GM13976 (cell line): ENCODE measurements around the gene LZTS2.

ENCODE experiments used
- DNase-seq: peaks from one replicate; pipeline ENCODE4 v3.0.0; 2012; ENCODE audit warnings: low spot score
- CTCF ChIP-seq: IDR thresholded peaks from 2 replicates; pipeline ENCODE4 v1.5.1; 2012; ENCODE audit warnings: borderline replicate concordance, mild to moderate bottlenecking; ENCODE audit not compliant: insufficient read depth; ENCODE audit errors: extremely low read depth, missing control alignments, control extremely low read depth
- in situ Hi-C: fragments of 300-500 bp; cut with MboI; formaldehyde crosslinking; loops from one replicate; pipeline ENCODE4 v1.12.0; 2022; ENCODE audit warnings: low sequenced_read_pairs, mixed read lengths, inconsistent platforms; ENCODE audit not compliant: unreplicated experiment

LZTS2 gene

GRCh38 chr10:101036726-101037125 is 37.1 kb downstream of the LZTS2 start:
- in situ Hi-C loops: loop anchor here (10.0 kb wide), 1 partner anchor 108 kb away; no protein-coding TSS in a partner anchor

GRCh38 chr10:101038484-101038883 is 38.9 kb downstream of the LZTS2 start:
- no peak for TF ChIP-seq CTCF
- DNase-seq: no peak
- in situ Hi-C loops: loop anchor here (10.0 kb wide), 1 partner anchor 106 kb away; no protein-coding TSS in a partner anchor

More at GRCh38 chr10:101036726-101037125, 37.1 kb downstream of the LZTS2 start:
- DNase-seq: no peak
- TF ChIP-seq CTCF: no peak

GRCh38 chr10:101040061-101040460 is 40.5 kb downstream of the LZTS2 start:
- TF ChIP-seq CTCF: no peak
- DNase-seq: no peak
- in situ Hi-C loops: no loop called here

GRCh38 chr10:101040851-101041250 is 41.2 kb downstream of the LZTS2 start:
- in situ Hi-C loops: no loop called here
- TF ChIP-seq CTCF: no peak
- DNase-seq: no peak

- TF ChIP-seq CTCF: peak; percentile 89
- in situ Hi-C loops: no loop called here
- peak; percentile 86 for DNase-seq
These were observed 41.7 kb downstream of the LZTS2 start for GRCh38 chr10:101041252-101041761.

- in situ Hi-C loops: no loop called here
These were observed 42.5 kb downstream of the LZTS2 start for GRCh38 chr10:101042118-101042517.

More at GRCh38 chr10:101042118-101042517, 42.5 kb downstream of the LZTS2 start:
- no peak for TF ChIP-seq CTCF
- no peak for DNase-seq
